HAP-1 (cell line): ENCODE measurements around the gene ZNF528.

Experiments used
- DNase-seq, 2 experiments: peaks; one replicate each; pipeline ENCODE4 v3.0.0-alpha.2; 2016 to 2020; ENCODE audit warnings: low spot score in 2 of 2
- H3K27me3 ChIP-seq: fragments of 250-450 bp; sonication (Bioruptor Pico); 2 replicates; pipeline ENCODE4 v1.5.1; 2020; ENCODE audit warnings: low read depth, mild to moderate bottlenecking, moderate library complexity
- H3K36me3 ChIP-seq: fragments of 250-450 bp; sonication (Bioruptor Pico); replicated peaks from 2 replicates; pipeline ENCODE4 v1.5.1; 2020; ENCODE audit warnings: mild to moderate bottlenecking
- H3K4me1 ChIP-seq: fragments of 250-450 bp; sonication (Bioruptor Pico); 2 replicates; pipeline ENCODE4 v1.5.1; 2020; ENCODE audit warnings: mild to moderate bottlenecking
- H3K4me3 ChIP-seq: fragments of 250-450 bp; sonication (Bioruptor Pico); 2 replicates; pipeline ENCODE4 v1.5.1; 2020; ENCODE audit warnings: mild to moderate bottlenecking, moderate library complexity
- H3K9me3 ChIP-seq: fragments of 250-450 bp; sonication (Bioruptor Pico); 2 replicates; pipeline ENCODE4 v1.5.1; 2020; ENCODE audit warnings: mild to moderate bottlenecking, moderate library complexity
- in situ Hi-C: fragments of 300-500 bp; cut with MboI; formaldehyde crosslinking; loops from 3 replicates; pipeline ENCODE4 v1.14.3; 2020; ENCODE audit warnings: low sequenced_read_pairs, inconsistent platforms, mixed read lengths

Gene ZNF528

GRCh38 chr19:52453324-52454094 is 55.9 kb downstream of the ZNF528 start, which contains the start of gene ZNF578:
Gene ZNF578 (plus strand): TSS chr19:52453553. CDS start chr19:52501846, 48,293 bp downstream.
- Histone ChIP-seq H3K9me3 (no peaks in the 10 kb centered on the region; the same call in 1 of the 2 replicates), H3K4me3 (no peak within 1 kb of the TSS)
- DNase-seq, result no peak

GRCh38 chr19:52464798-52465470 is 67.3 kb downstream of the ZNF528 start:
- in situ Hi-C loops, result no loop called here
- H3K27me3 ChIP-seq, result no peaks in the 10 kb centered on the region
- DNase-seq, result no peak
- H3K4me1 ChIP-seq, result no peaks in the 10 kb centered on the region
- no peaks in the 10 kb centered on the region for H3K9me3 ChIP-seq
- H3K4me3 ChIP-seq, result no peak overlapping the region
- no peaks in the 10 kb centered on the region for H3K36me3 ChIP-seq

More at GRCh38 chr19:52453324-52454094, 55.9 kb downstream of the ZNF528 start, which contains the start of gene ZNF578:
- in situ Hi-C loops, result no loop called here
- Histone ChIP-seq H3K27me3 (no peaks in the 10 kb centered on the region), H3K36me3 (no peaks in the 10 kb centered on the region), H3K4me1 (no peaks in the 10 kb centered on the region)
